OCI-LY7 (cell line): Measurements from ENCODE around the gene TMEM31. TPM values are rescaled to one million over a fixed set of nuclear protein-coding genes. Genes with fewer than 3 reads are reported as not detected.

Experiments
- BruUV-seq: library from RNA; stranded (reverse); fragments of 400-500 nt; replicated peaks from 2 replicates; lab custom pipeline; 2021; lab: Mats Ljungman, UMichigan
- CTCF ChIA-PET: fragments of 300-600 bp; sonication (Branson Sonifier 250); formaldehyde crosslinking; loops from one replicate; lab custom pipeline; 2022; ENCODE audit warnings: antibody characterized with exemption; ENCODE audit not compliant: unreplicated experiment; lab: Charles Lee
- POLR2A ChIA-PET: fragments of 300-600 bp; sonication (Branson Sonifier 250); formaldehyde crosslinking; loops from one replicate; lab custom pipeline; 2022; ENCODE audit warnings: antibody characterized with exemption; lab: Charles Lee
- DNase-seq: peaks from one replicate; pipeline ENCODE4 v3.0.0-alpha.2; 2015; ENCODE audit warnings: low spot score
- H2AFZ ChIP-seq: fragments of 200-600 bp; sonication (generic), shearing (Covaris generic); 2 replicates; pipeline ENCODE4 v1.6.1; 2014; ENCODE audit warnings: mild to moderate bottlenecking, antibody characterized with exemption, low read length, moderate library complexity
- H3K27ac ChIP-seq: fragments of 200-600 bp; sonication (generic); 2 replicates; pipeline ENCODE4 v1.5.1; 2014; ENCODE audit warnings: mixed run types, low read depth, mild to moderate bottlenecking, moderate library complexity, low read length, inconsistent platforms; ENCODE audit not compliant: poor library complexity, severe bottlenecking
- H3K36me3 ChIP-seq: fragments of 200-600 bp; sonication (generic); 2 replicates; pipeline ENCODE4 v1.6.1; 2014; ENCODE audit warnings: mild to moderate bottlenecking, antibody characterized with exemption, low read length, moderate library complexity, mixed read lengths; ENCODE audit not compliant: insufficient read depth
- H3K4me1 ChIP-seq: fragments of 200-600 bp; sonication (generic); 2 replicates; pipeline ENCODE4 v1.5.1; 2014; ENCODE audit warnings: mild to moderate bottlenecking, low read length; ENCODE audit not compliant: insufficient read depth, poor library complexity, severe bottlenecking
- H3K4me2 ChIP-seq: fragments of 200-600 bp; sonication (generic); 2 replicates; pipeline ENCODE4 v1.6.1; 2014; ENCODE audit warnings: mild to moderate bottlenecking, low read length
- H3K4me3 ChIP-seq: fragments of 200-600 bp; sonication (generic); 2 replicates; pipeline ENCODE4 v1.5.1; 2014; ENCODE audit warnings: mild to moderate bottlenecking, low read depth, low read length; ENCODE audit not compliant: poor library complexity, severe bottlenecking
- H3K79me2 ChIP-seq: fragments of 200-600 bp; sonication (generic); 2 replicates; pipeline ENCODE4 v1.6.1; 2016; ENCODE audit warnings: low read depth, mild to moderate bottlenecking, low read length, moderate library complexity, mixed read lengths; ENCODE audit not compliant: insufficient read depth
- H3K9me2 ChIP-seq: fragments of 200-600 bp; sonication (generic); 2 replicates; pipeline ENCODE4 v1.6.1; 2016; ENCODE audit warnings: mild to moderate bottlenecking, low read length, mixed read lengths; ENCODE audit not compliant: insufficient read depth
- H3K9me3 ChIP-seq: fragments of 200-600 bp; sonication (generic); 2 replicates; pipeline ENCODE4 v1.6.1; 2014; ENCODE audit warnings: mild to moderate bottlenecking, mixed run types, low read length, mixed read lengths
- H4K20me1 ChIP-seq: fragments of 200-600 bp; sonication (generic); 2 replicates; pipeline ENCODE4 v1.6.1; 2014; ENCODE audit warnings: mild to moderate bottlenecking, antibody characterized with exemption, low read length, moderate library complexity, mixed read lengths; ENCODE audit not compliant: insufficient read depth
- EZH2phosphoT487 ChIP-seq: fragments of 200-600 bp; sonication (generic); IDR thresholded peaks from 2 replicates; pipeline ENCODE4 v1.6.1; 2018; ENCODE audit warnings: low read depth, borderline replicate concordance, mild to moderate bottlenecking, mixed run types, antibody characterized with exemption, low read length, moderate library complexity, mixed read lengths
- intact Hi-C: fragments of 100-400 bp; cut with micrococcal nuclease; formaldehyde crosslinking; loops from one replicate; pipeline ENCODE4 v1.10.0; 2022; ENCODE audit not compliant: unreplicated experiment
- total RNA-seq, 2 experiments: library from RNA; depleted of rRNA in 1 of 2; stranded (reverse); fragments of >200 nt in 1 of 2; shearing (Covaris generic) in 1 of 2; gene quantifications; 2 replicates each; pipeline ENCODE4 v1.2.3, GENCODE V29; 2014 to 2022
- TF ChIP-seq, protein P1 (sequence below): fragments of 200-600 bp; sonication (generic); conservative IDR thresholded peaks from 2 replicates; pipeline ENCODE4 v1.5.1; 2014; ENCODE audit warnings: mild to moderate bottlenecking, antibody characterized with exemption, low read length, moderate library complexity, mixed read lengths

Gene TMEM31
- total RNA-seq, 2 experiments from 2014 or later: 0.65 TPM; not detected in 1

DNA sequence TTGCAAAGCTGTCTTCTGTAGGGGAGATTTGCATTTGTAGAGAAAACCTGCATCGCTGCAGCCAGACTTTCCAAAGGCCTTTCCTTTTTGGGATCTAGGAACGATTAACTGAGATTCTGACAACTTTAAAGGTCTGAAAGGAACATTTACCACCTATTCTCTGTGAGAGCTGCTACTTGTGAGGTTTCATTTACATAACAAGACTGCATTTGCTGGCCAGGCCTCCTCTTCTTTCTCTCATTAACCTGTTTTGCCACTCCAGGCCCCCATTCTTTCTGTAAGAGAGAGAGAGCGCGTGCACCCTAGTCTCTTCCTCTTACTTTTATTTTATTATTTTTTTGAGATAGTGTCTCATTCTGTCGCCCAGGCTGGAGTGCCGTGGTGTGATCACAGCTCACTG is 31.6 kb downstream of the TMEM31 start:
- Histone ChIP-seq H3K9me3 (no peaks in the 10 kb centered on the region), H3K9me2 (no peaks in the 10 kb centered on the region), H3K27ac (no peak overlapping the region), H3K4me3 (no peak overlapping the region), H2AFZ (no peak overlapping the region), H3K79me2 (no peaks in the 10 kb centered on the region), H4K20me1 (no peaks in the 10 kb centered on the region), H3K4me2 (no peak overlapping the region), H3K36me3 (no peaks in the 10 kb centered on the region), H3K4me1 (no peaks in the 10 kb centered on the region)
- ChIA-PET POLR2A (no interaction called here), CTCF (no interaction called here)
- TF ChIP-seq EZH2phosphoT487: no peak
- TF ChIP-seq, protein P1, sequence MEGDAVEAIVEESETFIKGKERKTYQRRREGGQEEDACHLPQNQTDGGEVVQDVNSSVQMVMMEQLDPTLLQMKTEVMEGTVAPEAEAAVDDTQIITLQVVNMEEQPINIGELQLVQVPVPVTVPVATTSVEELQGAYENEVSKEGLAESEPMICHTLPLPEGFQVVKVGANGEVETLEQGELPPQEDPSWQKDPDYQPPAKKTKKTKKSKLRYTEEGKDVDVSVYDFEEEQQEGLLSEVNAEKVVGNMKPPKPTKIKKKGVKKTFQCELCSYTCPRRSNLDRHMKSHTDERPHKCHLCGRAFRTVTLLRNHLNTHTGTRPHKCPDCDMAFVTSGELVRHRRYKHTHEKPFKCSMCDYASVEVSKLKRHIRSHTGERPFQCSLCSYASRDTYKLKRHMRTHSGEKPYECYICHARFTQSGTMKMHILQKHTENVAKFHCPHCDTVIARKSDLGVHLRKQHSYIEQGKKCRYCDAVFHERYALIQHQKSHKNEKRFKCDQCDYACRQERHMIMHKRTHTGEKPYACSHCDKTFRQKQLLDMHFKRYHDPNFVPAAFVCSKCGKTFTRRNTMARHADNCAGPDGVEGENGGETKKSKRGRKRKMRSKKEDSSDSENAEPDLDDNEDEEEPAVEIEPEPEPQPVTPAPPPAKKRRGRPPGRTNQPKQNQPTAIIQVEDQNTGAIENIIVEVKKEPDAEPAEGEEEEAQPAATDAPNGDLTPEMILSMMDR: no peak
- no TSS peak for BruUV-seq
- intact Hi-C loops: no loop called here
- no peak for DNase-seq

DNA sequence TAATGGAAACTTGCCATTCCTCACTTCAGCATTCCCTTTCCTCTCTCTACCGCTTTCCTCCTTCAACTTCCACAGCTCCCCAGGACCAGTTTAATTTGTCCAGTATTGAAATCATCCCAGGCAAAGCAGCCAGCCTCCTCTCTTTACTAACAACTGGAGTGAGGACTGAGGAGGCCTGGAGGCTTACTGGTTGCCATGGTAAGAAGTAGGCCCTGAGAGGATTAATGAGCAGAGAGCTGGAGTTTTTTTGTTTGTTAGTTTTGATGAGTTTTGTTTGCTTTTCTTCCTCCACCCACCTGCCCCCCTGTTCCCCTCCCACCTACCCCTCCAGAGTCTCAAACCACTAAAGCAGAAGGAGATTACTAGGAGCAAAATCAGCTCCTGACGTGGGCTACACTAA is 36.5 kb downstream of the TMEM31 start:
- no peaks in the 10 kb centered on the region for H3K4me1 ChIP-seq
- no peaks in the 10 kb centered on the region for H3K9me2 ChIP-seq
- POLR2A ChIA-PET: interaction anchor here (1.2 kb wide), 1 partner anchor 34 kb away, joined by 3 read pairs; no protein-coding TSS in a partner anchor
- DNase-seq: no peak
- H2AFZ ChIP-seq: no peak overlapping the region
- H3K36me3 ChIP-seq: no peaks in the 10 kb centered on the region
- CTCF ChIA-PET: no interaction called here
- TF ChIP-seq, protein P1: no peak
- no peak for TF ChIP-seq EZH2phosphoT487
- intact Hi-C loops: no loop called here
- no peak overlapping the region for H3K27ac ChIP-seq
- BruUV-seq: no TSS peak
- no peak overlapping the region for H3K4me2 ChIP-seq
- H4K20me1 ChIP-seq: no peaks in the 10 kb centered on the region
- H3K79me2 ChIP-seq: no peaks in the 10 kb centered on the region
- H3K4me3 ChIP-seq: no peak overlapping the region
- H3K9me3 ChIP-seq: no peaks in the 10 kb centered on the region

DNA sequence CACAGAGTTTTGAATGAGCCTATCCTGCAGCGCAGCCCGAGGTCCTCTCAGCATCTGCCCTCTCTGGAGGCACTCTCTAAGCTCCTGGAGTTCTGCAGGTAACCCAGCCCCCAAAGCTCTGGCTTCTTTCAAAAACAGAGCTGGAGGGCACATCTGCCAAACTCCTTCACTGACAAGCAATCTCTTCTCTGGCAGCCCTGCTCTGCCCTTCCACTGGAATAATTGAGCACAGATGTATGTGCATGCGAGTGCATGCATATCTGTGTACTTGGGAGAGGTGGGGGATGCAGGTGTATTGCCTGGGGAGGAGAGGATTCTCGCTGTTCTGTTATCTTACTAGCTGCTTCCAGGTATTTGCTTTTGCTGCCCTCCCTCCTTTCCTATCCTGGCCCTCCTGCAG is 43.7 kb downstream of the TMEM31 start:
- ChIA-PET POLR2A (no interaction called here), CTCF (no interaction called here)
- no peaks in the 10 kb centered on the region for H4K20me1 ChIP-seq
- no TSS peak for BruUV-seq
- no peaks in the 10 kb centered on the region for H3K9me2 ChIP-seq
- no peak overlapping the region for H3K27ac ChIP-seq
- no peaks in the 10 kb centered on the region for H3K36me3 ChIP-seq
- TF ChIP-seq EZH2phosphoT487: no peak
- TF ChIP-seq, protein P1: no peak
- H3K4me1 ChIP-seq: no peaks in the 10 kb centered on the region
- no peak overlapping the region for H3K4me3 ChIP-seq
- no peak for DNase-seq
- no peaks in the 10 kb centered on the region for H3K79me2 ChIP-seq
- no peak overlapping the region for H2AFZ ChIP-seq
- H3K4me2 ChIP-seq: no peak overlapping the region
- intact Hi-C loops: no loop called here
- H3K9me3 ChIP-seq: no peaks in the 10 kb centered on the region
